ENCODE measurements around the gene TMPO.
A peak's percentile ranks its signal among the peaks of the same experiment; 100 is the strongest.
"Not testable (repeated sequence)": the region's sequence is repeated elsewhere in the genome, so short reads cannot be mapped to it uniquely, and the experiment has no call there.

The TMPO gene

DNA sequence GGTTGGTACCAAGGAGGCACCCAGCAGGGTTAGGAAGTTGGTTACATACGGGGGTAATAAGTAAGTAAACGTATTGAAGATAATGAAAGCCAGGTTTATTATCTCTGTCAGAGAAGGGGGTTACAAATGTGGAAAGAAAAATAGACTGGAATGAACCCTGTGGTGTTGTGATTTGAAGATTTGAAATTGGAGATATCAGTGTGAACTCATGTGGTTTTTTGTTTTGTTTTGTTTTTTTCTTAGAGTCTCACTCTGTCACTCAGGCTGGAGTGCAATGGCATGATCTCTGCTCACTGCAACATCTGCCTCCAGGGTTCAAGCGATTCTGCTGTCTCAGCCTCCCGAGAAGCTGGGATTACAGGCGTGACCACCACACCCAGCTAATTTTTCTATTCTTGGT is 64.0 kb downstream of the TMPO start:
- no peak for DNase-seq

DNA sequence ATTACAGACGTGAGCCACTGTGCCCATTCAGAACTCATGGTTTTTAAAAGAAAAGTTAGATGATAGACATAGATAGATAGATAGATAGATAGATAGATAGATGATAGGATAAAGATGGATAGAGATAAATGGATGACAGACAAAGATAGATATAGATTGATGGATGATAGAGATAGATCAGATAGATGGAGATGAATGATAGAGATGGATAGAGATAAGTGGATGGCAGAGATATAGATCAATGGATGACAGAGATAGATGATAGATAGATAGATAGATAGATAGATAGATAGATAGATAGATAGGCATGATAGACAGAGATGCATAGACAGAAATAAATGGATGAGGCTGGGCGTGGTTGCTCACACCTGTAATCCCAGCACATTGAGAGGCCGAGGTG is 64.4 kb downstream of the TMPO start:
- DNase-seq: no peak

DNA sequence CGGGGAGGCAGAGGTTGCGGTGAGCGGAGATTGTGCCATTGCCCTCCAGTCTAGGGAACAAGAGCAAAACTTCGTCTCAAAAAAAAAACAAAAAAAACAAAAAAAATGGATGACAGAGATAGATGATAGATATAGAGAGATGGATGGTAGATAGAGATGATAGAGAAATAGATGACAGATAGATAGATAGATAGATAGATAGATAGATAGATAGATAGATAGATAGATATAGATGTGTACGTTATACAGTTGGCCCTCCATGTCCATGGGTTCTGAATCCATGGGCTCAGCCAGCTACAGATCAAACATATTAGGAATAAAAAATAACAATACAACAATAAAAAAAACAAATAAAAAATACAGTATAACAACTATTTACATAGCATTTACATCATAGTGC is 65.3 kb downstream of the TMPO start:
- DNase-seq: no peak

DNA sequence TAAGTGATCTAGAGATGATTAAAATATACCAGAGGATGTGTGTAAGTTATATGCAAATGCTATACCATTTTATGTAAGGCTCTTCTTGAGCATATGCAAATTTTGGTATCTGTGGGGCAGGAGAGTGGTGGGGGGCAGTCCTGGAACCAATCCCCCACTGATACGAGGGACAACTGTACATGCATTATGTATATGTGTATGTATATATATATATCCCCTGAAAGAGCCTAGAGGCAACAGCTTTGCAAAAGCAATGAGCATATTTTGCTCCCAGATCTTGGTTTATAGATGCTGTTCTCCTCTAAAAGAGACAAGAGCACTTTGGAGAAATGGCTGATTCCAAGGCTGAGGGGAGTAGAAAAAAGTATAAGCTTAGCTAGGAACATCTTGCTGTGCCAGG is 65.7 kb downstream of the TMPO start:
- no peak for DNase-seq

DNA sequence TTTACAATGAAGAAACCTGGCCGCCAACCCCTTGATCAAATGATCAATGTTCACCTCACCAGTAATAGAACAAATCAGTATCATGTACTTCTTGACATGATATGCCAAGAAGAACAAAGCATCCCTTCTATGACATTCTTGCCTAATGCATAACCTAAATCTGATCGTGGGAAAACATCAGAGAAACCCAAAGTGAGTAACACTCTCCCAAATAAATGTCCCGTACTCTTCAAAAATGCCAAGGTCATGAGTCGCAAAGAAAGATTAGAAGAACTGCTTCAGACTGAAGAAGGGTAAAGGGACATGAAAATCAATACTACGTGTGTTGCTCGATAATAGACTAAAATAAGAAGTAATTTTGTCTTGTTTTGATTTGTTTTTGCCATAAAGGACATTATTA is 66.7 kb downstream of the TMPO start:
- no peak for DNase-seq

DNA sequence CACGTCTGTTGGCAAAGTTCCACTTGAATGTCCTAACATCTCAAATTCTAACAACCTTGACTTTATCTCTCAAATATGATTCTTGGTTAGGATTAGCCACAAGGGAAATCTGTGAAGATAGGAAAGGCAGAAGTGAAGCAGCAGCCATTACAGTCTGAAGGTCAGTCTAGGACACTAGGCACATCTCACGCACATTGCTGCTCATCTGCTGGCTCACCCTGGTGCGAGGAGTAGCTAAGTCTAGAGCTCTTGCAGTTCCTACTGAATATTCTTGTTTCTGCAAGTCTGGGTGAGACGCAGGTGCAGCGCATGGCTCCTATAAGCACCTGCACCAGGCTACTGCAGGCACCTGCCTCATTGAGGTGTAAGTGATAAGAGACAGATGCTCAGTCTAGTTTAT is 71.7 kb downstream of the TMPO start:
- DNase-seq: no peak

DNA sequence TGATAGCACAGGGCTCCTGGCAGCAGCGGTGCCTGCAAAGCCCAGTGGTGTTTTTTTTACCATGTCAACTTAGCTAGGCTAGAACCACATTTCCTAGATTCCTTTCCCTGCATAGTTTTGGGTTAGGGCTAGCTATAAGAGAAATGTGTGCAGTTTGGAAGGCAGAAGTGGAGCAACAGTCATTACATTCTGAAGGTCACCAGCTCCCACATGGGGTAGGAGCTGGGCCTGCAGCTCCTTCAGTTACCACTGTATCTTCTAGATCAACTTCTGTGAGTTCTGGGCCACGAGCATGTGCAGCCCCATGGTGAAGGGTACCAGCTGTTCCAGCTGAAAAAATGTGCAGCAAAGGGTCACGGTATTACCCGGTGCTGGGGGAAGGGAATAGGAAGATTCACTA is 75.8 kb downstream of the TMPO start:
- no peak for DNase-seq

DNA sequence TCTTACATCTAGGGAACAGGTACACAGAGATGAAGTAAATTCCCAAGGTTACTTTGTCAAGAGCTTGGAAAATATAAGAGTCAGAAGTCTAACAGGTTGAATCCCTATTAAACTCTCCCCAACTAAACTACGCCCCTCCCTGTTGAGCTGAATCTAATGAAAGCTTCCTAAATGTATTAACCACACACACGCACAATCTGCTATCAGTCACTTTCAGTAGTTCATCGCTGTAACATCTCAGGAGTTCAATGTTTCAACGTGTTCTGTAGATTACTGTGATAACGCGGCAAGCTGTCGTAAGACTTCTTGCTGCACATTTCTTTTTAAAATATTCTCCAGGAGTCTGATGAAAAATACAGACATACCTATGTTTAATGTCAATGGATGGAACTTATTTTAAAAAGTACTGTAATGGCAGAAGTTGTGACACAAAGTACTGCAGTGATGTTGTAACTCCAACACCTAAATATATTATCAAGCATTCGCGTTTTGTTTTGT is 77.5 kb downstream of the TMPO start:
- DNase-seq: no peak

DNA sequence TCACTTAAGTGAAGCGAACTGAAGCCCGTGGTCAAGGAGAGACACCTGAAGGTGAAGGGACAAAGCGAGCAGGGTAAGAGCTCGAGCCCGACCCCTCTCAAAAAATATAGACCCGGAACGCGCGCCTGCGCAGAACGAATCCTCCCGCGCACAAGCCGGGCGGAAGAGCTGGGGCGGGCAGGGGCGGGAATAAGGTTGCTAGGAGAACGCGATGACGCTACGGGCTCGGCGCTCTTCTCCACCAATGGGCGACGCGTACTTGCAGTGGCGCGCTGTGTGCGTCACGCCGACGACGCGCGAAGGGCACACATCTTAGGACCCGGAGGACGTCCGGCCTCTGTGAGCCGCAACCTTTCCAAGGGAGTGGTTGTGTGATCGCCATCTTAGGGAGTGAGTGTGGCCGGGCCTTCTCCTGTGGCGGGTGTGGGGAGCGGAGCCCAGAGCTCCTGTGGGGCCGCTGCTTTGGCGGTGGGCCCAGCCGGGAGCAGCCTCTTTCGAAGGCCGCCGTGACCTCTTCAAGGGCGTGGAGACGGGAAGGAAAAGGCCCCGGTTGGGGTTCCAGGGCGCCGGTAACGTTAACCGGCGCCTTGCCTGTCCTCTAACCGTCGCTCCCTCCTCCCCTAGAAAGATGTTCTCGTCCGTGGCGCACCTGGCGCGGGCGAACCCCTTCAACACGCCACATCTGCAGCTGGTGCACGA is 78.1 kb downstream of the TMPO start, which contains the start of gene SLC25A3:
SLC25A3 (plus strand) TSS at position 336 of the 699 bp plus-strand sequence; CDS start at position 629, 293 bp downstream.
- DNase-seq: peak; percentile 96 to 98

DNA sequence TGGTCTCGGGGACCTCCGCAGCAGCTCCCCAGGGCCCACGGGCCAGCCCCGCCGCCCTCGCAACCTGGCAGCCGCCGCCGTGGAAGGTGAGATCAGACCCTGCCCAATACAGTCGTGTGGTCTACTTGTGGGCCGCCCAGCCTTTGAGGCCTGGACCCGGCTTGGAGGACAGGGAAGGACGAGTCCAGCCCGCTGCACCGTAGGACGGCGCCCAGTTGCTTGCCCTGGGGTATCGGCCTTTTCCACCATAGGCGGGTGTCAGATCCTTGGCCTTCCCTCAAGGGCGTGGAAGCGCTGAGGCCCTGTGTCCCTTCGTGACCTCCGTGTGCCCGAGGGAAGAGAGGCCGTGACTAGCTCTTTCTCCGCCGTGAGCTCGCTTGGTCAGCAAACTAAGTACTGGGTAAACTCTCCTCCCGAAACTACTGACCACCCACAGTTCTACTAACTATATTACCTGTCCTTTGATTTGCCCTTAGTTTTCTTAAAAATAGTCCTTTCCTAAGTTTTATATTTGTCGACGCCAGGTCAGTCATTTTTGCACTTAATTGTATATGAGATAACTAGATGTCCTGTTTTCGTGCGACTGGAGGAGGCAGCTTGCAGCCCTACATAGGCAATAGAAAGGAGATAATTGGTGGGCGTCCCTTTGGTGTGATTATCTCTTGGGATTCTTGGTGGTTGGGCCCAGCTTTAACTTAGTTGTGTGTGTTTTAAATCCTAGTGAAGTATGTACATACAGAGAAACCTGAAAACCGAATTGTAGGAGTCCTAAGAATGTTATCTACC is 78.9 kb downstream of the TMPO start:
- DNase-seq: peak; percentile 17 to 43

DNA sequence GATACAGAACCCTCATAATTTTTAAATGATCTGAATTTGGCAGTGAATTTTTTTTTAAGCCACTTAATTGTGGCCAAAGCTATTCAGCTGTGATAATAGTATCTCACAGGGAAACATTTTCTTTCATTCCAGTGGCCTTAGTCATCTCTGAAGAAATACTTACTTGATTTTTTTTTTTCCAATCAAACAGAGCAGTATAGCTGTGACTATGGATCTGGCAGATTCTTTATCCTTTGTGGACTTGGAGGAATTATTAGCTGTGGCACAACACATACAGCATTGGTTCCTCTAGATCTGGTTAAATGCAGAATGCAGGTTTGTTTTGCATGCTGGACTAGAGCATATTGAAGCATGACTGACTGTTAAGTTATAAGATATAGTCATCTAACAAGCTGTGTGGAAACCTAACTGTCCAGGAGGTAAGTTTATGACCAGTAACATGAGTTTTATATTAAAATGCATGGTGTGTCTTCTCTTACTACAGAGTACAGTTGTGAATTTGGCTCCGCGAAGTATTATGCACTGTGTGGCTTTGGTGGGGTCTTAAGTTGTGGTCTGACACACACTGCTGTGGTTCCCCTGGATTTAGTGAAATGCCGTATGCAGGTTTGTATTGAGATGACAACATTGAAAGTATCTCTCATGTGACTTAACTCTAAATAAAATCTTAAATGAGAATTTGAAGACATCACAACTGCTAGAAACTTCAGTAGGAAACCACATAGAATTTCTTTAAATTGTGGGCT is 80.0 kb downstream of the TMPO start:
- no peak for DNase-seq

DNA sequence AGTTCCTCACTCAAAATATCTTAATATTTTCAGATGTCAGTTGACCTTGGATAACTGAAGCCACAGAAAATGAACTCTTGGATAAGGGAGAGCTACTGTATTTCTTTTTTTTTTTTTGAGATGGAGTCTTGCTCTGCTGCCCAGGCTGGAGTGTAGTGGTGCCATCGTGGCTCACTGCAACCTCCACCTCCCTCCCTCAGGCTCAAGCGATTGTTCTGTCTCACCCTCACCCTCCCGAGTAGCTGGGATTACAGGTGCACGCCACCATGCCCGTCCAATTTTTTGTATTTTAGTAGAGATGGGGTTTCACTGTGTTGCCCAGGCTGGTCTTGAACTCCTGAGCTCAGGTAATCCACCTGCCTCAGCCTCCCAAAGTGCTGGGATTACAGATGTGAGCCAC is 81.9 kb downstream of the TMPO start:
- not testable (repeated sequence) for DNase-seq
